Panc1 (cell line): Measurements from ENCODE around the gene GGPS1.

ENCODE experiments used
- POLR2AphosphoS5 ChIP-seq: IDR thresholded peaks from 2 replicates; pipeline ENCODE4 v1.6.1; 2012; ENCODE audit warnings: mild to moderate bottlenecking, low read depth, low read length, moderate library complexity
- TF ChIP-seq, protein P1 (sequence below): fragments of 450-650 bp; IDR thresholded peaks from 2 replicates; pipeline ENCODE4 v1.5.1; 2017; ENCODE audit warnings: mild to moderate bottlenecking

DNA sequence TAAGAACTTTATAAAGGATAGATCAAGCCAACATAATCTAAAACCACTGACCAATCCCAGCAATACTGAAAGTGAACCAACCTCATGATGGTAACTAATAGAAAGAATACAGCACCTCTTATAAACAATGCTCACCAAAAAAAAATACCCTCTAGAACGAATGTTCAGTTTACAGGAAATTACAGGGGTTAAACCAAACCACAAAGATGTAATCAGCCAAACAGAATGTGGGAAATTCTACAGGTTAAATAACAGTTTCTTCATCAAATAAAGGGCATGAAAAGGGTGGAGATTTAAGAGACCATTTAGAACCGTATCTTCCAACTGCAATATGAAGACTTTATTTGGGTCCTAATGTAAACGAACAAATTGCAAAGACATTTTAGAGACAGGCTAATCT lies 30.8 kb upstream of the GGPS1 start:
- TF ChIP-seq POLR2AphosphoS5, result no peak
- TF ChIP-seq, protein P1, sequence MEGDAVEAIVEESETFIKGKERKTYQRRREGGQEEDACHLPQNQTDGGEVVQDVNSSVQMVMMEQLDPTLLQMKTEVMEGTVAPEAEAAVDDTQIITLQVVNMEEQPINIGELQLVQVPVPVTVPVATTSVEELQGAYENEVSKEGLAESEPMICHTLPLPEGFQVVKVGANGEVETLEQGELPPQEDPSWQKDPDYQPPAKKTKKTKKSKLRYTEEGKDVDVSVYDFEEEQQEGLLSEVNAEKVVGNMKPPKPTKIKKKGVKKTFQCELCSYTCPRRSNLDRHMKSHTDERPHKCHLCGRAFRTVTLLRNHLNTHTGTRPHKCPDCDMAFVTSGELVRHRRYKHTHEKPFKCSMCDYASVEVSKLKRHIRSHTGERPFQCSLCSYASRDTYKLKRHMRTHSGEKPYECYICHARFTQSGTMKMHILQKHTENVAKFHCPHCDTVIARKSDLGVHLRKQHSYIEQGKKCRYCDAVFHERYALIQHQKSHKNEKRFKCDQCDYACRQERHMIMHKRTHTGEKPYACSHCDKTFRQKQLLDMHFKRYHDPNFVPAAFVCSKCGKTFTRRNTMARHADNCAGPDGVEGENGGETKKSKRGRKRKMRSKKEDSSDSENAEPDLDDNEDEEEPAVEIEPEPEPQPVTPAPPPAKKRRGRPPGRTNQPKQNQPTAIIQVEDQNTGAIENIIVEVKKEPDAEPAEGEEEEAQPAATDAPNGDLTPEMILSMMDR, result no peak
